Measurements from ENCODE around the gene SYTL4.

GRCh38 chrX:100743009-100743607 is 11.2 kb upstream of the SYTL4 start:
- TF ChIP-seq CTCF (IDR thresholded peaks at IDR 0.05): no peak
- TF ChIP-seq POLR2A (IDR thresholded peaks at IDR 0.05): no peak
- TF ChIP-seq POLR2AphosphoS5 (IDR thresholded peaks at IDR 0.05): no peak
